H1 (cell line): Measurements from ENCODE around the gene SRSF3. TPM values are rescaled to one million over a fixed set of nuclear protein-coding genes. Genes with fewer than 3 reads are reported as not detected.

Experiments
- CTCF ChIA-PET: fragments of 300-600 bp; sonication (Branson Sonifier 250); formaldehyde crosslinking; loops from one replicate; lab custom pipeline; 2021; ENCODE audit not compliant: partially characterized antibody; lab: Charles Lee
- POLR2A ChIA-PET: fragments of 300-600 bp; sonication (Branson Sonifier 250); formaldehyde crosslinking; loops from one replicate; lab custom pipeline; 2021; ENCODE audit warnings: inconsistent platforms; ENCODE audit not compliant: partially characterized antibody; lab: Charles Lee
- DNase-seq, 2 experiments: peaks; one replicate each; pipeline versions ENCODE4 v3.0.0 to v3.0.0-alpha.2; 2010 to 2022; ENCODE audit warnings: low spot score in 2 of 2, low read depth in 1 of 2, mixed read lengths in 1 of 2
- FAIRE-seq: peaks from 2 replicates; lab custom pipeline; 2011; peaks lifted over from hg19 to GRCh38; lab: Jason Lieb, UNC
- H2AFZ ChIP-seq: 2 replicates; pipeline ENCODE4 v1.8.1; 2012; ENCODE audit warnings: low read length, inconsistent platforms
- H2AK5ac ChIP-seq: 2 replicates; pipeline ENCODE4 v1.6.1; 2013; ENCODE audit warnings: low read depth, low read length
- H2BK120ac ChIP-seq: replicated peaks from 2 replicates; pipeline ENCODE3; 2013; ENCODE audit warnings: low read depth, low read length, inconsistent platforms
- H2BK12ac ChIP-seq: 2 replicates; pipeline ENCODE4 v1.6.1; 2013; ENCODE audit warnings: low read depth, low read length
- H2BK15ac ChIP-seq: 2 replicates; pipeline ENCODE4 v1.6.1; 2013; ENCODE audit warnings: low read length
- H2BK20ac ChIP-seq: 2 replicates; pipeline ENCODE4 v1.6.1; 2013; ENCODE audit warnings: low read length
- H2BK5ac ChIP-seq: 2 replicates; pipeline ENCODE4 v1.6.1; 2013; ENCODE audit warnings: low read depth, low read length
- H3K14ac ChIP-seq: 2 replicates; pipeline ENCODE4 v1.6.1; 2013; ENCODE audit warnings: inconsistent platforms; ENCODE audit not compliant: insufficient read length
- H3K18ac ChIP-seq: 2 replicates; pipeline ENCODE4 v1.6.1; 2013; ENCODE audit warnings: low read length; ENCODE audit errors: extremely low read depth
- H3K23ac ChIP-seq: 2 replicates; pipeline ENCODE4 v1.6.1; 2013; ENCODE audit warnings: inconsistent platforms; ENCODE audit not compliant: insufficient read length
- H3K23me2 ChIP-seq: 2 replicates; pipeline ENCODE4 v1.6.1; 2013; ENCODE audit warnings: low read depth, low read length
- H3K27ac ChIP-seq: 2 replicates; pipeline ENCODE4 v1.6.1; 2011; ENCODE audit warnings: low read depth, low read length, inconsistent platforms
- H3K27me3 ChIP-seq, 4 experiments: replicated peaks in 1 of 4; 1 replicate in 1 of 4; 2 replicates in 3 of 4; pipeline versions ENCODE4 v1.6.1 to v1.8.1; 2011 to 2013; ENCODE audit warnings: low read length in 3 of 4, mild to moderate bottlenecking in 3 of 4, inconsistent platforms in 2 of 4, mixed read lengths in 2 of 4, moderate library complexity in 1 of 4; ENCODE audit not compliant: control insufficient read depth in 3 of 4, insufficient read depth in 3 of 4; ENCODE audit errors: extremely low read depth in 1 of 4
- H3K36me3 ChIP-seq, 4 experiments: 2 replicates each; pipeline versions ENCODE4 v1.6.1 to v1.8.1; 2011 to 2013; ENCODE audit warnings: mild to moderate bottlenecking in 4 of 4, low read length in 3 of 4, moderate library complexity in 2 of 4, control low read depth in 1 of 4, inconsistent platforms in 1 of 4; ENCODE audit not compliant: insufficient read depth in 4 of 4, control insufficient read depth in 2 of 4
- H3K4ac ChIP-seq: replicated peaks from 2 replicates; pipeline ENCODE3; 2013; ENCODE audit warnings: low read length, low read depth, mixed read lengths, inconsistent platforms; ENCODE audit not compliant: insufficient read length
- H3K4me1 ChIP-seq, 4 experiments: replicated peaks in 1 of 4; 1 replicate in 1 of 4; 2 replicates in 3 of 4; pipeline versions ENCODE4 v1.6.1 to v1.8.1; 2011 to 2013; ENCODE audit warnings: low read length in 3 of 4, inconsistent platforms in 2 of 4, mixed read lengths in 1 of 4; ENCODE audit not compliant: insufficient read depth in 4 of 4, control insufficient read depth in 3 of 4
- H3K4me2 ChIP-seq, 2 experiments: 2 replicates each; pipeline versions ENCODE4 v1.6.1 to v1.8.1; 2011 to 2013; ENCODE audit warnings: low read depth in 2 of 2, low read length in 2 of 2, control low read depth in 1 of 2, inconsistent platforms in 1 of 2, mild to moderate bottlenecking in 1 of 2; ENCODE audit not compliant: insufficient read depth in 1 of 2
- H3K4me3 ChIP-seq, 4 experiments: fragments of 200-600, 300-600 bp in 1 of 4; sonication (generic), shearing (Covaris generic), sonication (Bioruptor Twin) in 1 of 4; 2 replicates each; pipeline versions ENCODE4 v1.5.1 to v1.8.1; 2011 to 2016; ENCODE audit warnings: low read length in 4 of 4, low read depth in 3 of 4, control low read depth in 2 of 4, inconsistent platforms in 2 of 4, mild to moderate bottlenecking in 2 of 4, mixed read lengths in 1 of 4, moderate library complexity in 1 of 4; ENCODE audit not compliant: insufficient read depth in 2 of 4; ENCODE audit errors: extremely low read depth in 1 of 4
- H3K56ac ChIP-seq: replicated peaks from 2 replicates; pipeline ENCODE3; 2013; ENCODE audit warnings: low read depth, mild to moderate bottlenecking, mixed read lengths, low read length, inconsistent platforms; ENCODE audit not compliant: insufficient read length
- H3K79me1 ChIP-seq: 2 replicates; pipeline ENCODE4 v1.6.1; 2013; ENCODE audit warnings: low read depth, low read length, control low read depth
- H3K79me2 ChIP-seq, 2 experiments: 2 replicates each; pipeline versions ENCODE4 v1.6.1 to v1.8.1; 2012 to 2013; ENCODE audit warnings: low read length in 2 of 2, mild to moderate bottlenecking in 2 of 2, inconsistent platforms in 1 of 2; ENCODE audit not compliant: insufficient read depth in 2 of 2, control insufficient read depth in 1 of 2
- H3K9ac ChIP-seq, 4 experiments: replicated peaks in 1 of 4; 1 replicate in 1 of 4; 2 replicates in 3 of 4; pipeline versions ENCODE4 v1.6.1 to v1.8.1; 2011 to 2013; ENCODE audit warnings: low read depth in 3 of 4, low read length in 3 of 4, control low read depth in 2 of 4, mild to moderate bottlenecking in 2 of 4, moderate library complexity in 2 of 4, inconsistent platforms in 1 of 4; ENCODE audit errors: extremely low read depth in 1 of 4
- H3K9me3 ChIP-seq, 2 experiments: 2 replicates each; pipeline versions ENCODE4 v1.6.1 to v1.8.1; 2012 to 2013; ENCODE audit warnings: mild to moderate bottlenecking in 2 of 2, moderate library complexity in 2 of 2, control low read depth in 1 of 2, inconsistent platforms in 1 of 2, low read depth in 1 of 2, low read length in 1 of 2, mixed read lengths in 1 of 2; ENCODE audit not compliant: insufficient read depth in 2 of 2
- H4K20me1 ChIP-seq, 2 experiments: replicated peaks in 1 of 2; 2 replicates each; pipeline versions ENCODE3 to v1.8.1; 2011 to 2013; ENCODE audit warnings: inconsistent platforms in 2 of 2, low read length in 2 of 2, mild to moderate bottlenecking in 1 of 2; ENCODE audit not compliant: insufficient read depth in 2 of 2, control insufficient read depth in 1 of 2
- H4K5ac ChIP-seq: 2 replicates; pipeline ENCODE4 v1.6.1; 2013; ENCODE audit warnings: low read length, low read depth, mixed read lengths, inconsistent platforms; ENCODE audit not compliant: insufficient read length
- H4K8ac ChIP-seq: 2 replicates; pipeline ENCODE4 v1.8.0; 2013; ENCODE audit warnings: mild to moderate bottlenecking, moderate library complexity, low read length, inconsistent platforms; ENCODE audit not compliant: insufficient read depth; ENCODE audit errors: extremely low read depth
- H4K91ac ChIP-seq: replicated peaks from 2 replicates; pipeline ENCODE3; 2013; ENCODE audit warnings: low read length, mixed read lengths, inconsistent platforms; ENCODE audit not compliant: insufficient read length
- CBX5 ChIP-seq: fragments of 300-800, 300-1000 bp; sonication (generic); IDR thresholded peaks from 2 replicates; pipeline ENCODE4 v1.7.1; 2016; ENCODE audit warnings: antibody characterized with exemption, low read length, low read depth
- CTBP2 ChIP-seq: IDR thresholded peaks from 2 replicates; pipeline ENCODE4 v1.7.0; 2011; ENCODE audit warnings: borderline replicate concordance, mild to moderate bottlenecking, moderate library complexity, mixed read lengths, low read length; ENCODE audit not compliant: insufficient read depth, insufficient read length
- FOSL1 ChIP-seq: IDR thresholded peaks from 2 replicates; pipeline ENCODE4 v1.6.1; 2011; ENCODE audit warnings: mild to moderate bottlenecking, low read depth, low read length, moderate library complexity; ENCODE audit not compliant: insufficient read depth
- NANOG ChIP-seq: IDR thresholded peaks from 2 replicates; pipeline ENCODE4 v1.6.1; 2011; ENCODE audit warnings: low read length, low read depth, mild to moderate bottlenecking, inconsistent platforms; ENCODE audit not compliant: insufficient read depth, poor library complexity, severe bottlenecking
- NRF1 ChIP-seq: IDR thresholded peaks from 2 replicates; pipeline ENCODE4 v1.6.1; 2011; ENCODE audit warnings: mild to moderate bottlenecking, low read depth, low read length, improper control_type of control experiment
- POLR2AphosphoS5 ChIP-seq: IDR thresholded peaks from 2 replicates; pipeline ENCODE4 v1.6.1; 2011; ENCODE audit warnings: low read depth, low read length
- RFX5 ChIP-seq: IDR thresholded peaks from 2 replicates; pipeline ENCODE4 v1.6.1; 2011; ENCODE audit warnings: low read depth, low read length, improper control_type of control experiment, borderline replicate concordance
- SAP30 ChIP-seq: fragments of 300-600 bp; sonication (generic); IDR thresholded peaks from 2 replicates; pipeline ENCODE4 v1.7.1; 2012; ENCODE audit warnings: low read length, moderate library complexity, mild to moderate bottlenecking, inconsistent platforms; ENCODE audit not compliant: insufficient read depth, insufficient replicate concordance
- SP4 ChIP-seq: IDR thresholded peaks from 2 replicates; pipeline ENCODE4 v1.6.1; 2012; ENCODE audit warnings: low read length, inconsistent platforms
- TAF1 ChIP-seq: IDR thresholded peaks from 2 replicates; pipeline ENCODE4 v1.6.1; 2011; ENCODE audit warnings: mild to moderate bottlenecking, low read depth, low read length
- ZNF274 ChIP-seq: IDR thresholded peaks from 2 replicates; pipeline ENCODE4 v1.7.0; 2012; ENCODE audit warnings: low read length, borderline replicate concordance; ENCODE audit errors: extremely low read depth
- WGBS, 2 experiments: shearing (Covaris generic) in 1 of 2; methylation state at CpG; one replicate each; pipeline versions ENCODE4 v1.1.6 to v1.1.7; 2013 to 2015; ENCODE audit warnings: low lambda C conversion rate in 2 of 2, mixed read lengths in 2 of 2, inconsistent platforms in 1 of 2, low coverage in 1 of 2, missing lambda C conversion rate in 1 of 2; ENCODE audit not compliant: insufficient replicate concordance in 2 of 2, insufficient coverage in 1 of 2, insufficient read length in 1 of 2; ENCODE audit errors: extremely low coverage in 1 of 2, missing lambda C conversion rate in 1 of 2; 5-methylcytosine and 5-hydroxymethylcytosine counted together
- polyA plus RNA-seq, 7 experiments: library from polyadenylated mRNA; depleted of rRNA in 3 of 7; stranded (reverse) in 5 of 7; unstranded in 2 of 7; fragments of >200 nt in 5 of 7; fragments of 200-250 nt in 2 of 7; gene quantifications; 1 replicate in 5 of 7; 2 replicates in 1 of 7; 4 replicates in 1 of 7; pipeline versions ENCODE4 v1.2.1 to v1.2.3, GENCODE V29; 2011 to 2013; ENCODE audit warnings: missing spikeins in 2 of 7, mixed read lengths in 2 of 7
- total RNA-seq: library from RNA; stranded (reverse); fragmentation: NEBNext Ultra II Directional; extraction: Animal tissue kit (Norgen Biotek cat#: 25700); gene quantifications from 2 replicates; pipeline ENCODE4 v1.2.1, GENCODE V29; 2021
- TF ChIP-seq, protein P1 (sequence below): IDR thresholded peaks from 2 replicates; pipeline ENCODE4 v1.6.1; 2011; ENCODE audit warnings: low read depth, mild to moderate bottlenecking, low read length; ENCODE audit not compliant: insufficient read depth

Gene SRSF3
- total and polyA plus RNA-seq, 2 of the 8 experiments (the other 6 are each of a cell fraction or from before 2014, with no cell fraction given), result 471 to 689 TPM

DNA sequence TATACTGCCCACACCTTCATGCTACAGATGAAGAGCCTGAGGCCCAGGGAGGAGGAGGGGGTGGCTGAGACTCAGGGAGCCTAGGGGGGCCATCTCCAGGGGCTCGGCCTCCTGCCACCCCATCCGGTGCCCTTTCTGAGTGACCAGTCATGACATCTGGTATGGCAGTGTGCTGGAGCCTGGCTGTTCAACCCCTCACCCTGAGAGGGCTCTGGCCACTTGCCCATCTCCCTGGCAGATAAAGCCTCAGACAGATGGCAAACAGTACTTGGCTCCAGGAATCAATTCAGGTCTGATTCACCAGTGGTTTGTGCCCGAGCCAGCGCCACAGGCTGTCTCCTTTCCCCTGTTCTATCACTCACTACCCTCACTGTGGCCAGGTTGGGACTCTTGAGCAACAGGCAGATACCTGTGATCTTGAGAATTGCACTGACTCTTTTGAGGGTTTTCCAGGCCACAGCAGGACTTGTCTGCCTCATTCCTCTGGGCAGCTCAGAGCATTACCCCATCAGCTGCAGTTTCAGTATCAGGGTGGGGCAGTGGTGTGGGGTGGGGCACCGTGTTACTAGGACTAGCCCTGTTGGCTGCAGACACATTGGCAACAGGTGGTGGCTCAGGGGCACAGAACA is 22.8 kb downstream of the SRSF3 start:
- no peak for FAIRE-seq
- CTCF ChIA-PET, result interaction anchor here (1.3 to 3.4 kb wide), 8 partner anchors 8 to 194 kb away, joined by 3 to 48 read pairs (median 14); no protein-coding TSS in a partner anchor
- TF ChIP-seq POLR2AphosphoS5, result no peak
- no peak for TF ChIP-seq NRF1
- TF ChIP-seq TAF1, result no peak
- no peak for TF ChIP-seq SAP30
- no peak for TF ChIP-seq NANOG
- no peak for TF ChIP-seq CTBP2
- TF ChIP-seq SP4, result no peak
- TF ChIP-seq ZNF274, result no peak
- TF ChIP-seq, protein P1, sequence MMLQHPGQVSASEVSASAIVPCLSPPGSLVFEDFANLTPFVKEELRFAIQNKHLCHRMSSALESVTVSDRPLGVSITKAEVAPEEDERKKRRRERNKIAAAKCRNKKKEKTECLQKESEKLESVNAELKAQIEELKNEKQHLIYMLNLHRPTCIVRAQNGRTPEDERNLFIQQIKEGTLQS, result no peak
- TF ChIP-seq FOSL1, result no peak
- no peak for TF ChIP-seq RFX5
- TF ChIP-seq CBX5, result no peak

More for the DNA sequence above, 22.8 kb downstream of the SRSF3 start:
- no peak overlapping the region for H3K23ac ChIP-seq
- no peaks in the 10 kb centered on the region for H3K79me2 ChIP-seq
- H3K18ac ChIP-seq, result no peak overlapping the region
- H2AFZ ChIP-seq, result no peak overlapping the region
- no peaks in the 10 kb centered on the region for H3K27me3 ChIP-seq
- H3K79me1 ChIP-seq, result no peaks in the 10 kb centered on the region
- peaks cover 0 to 2% (median 0%) of the 10 kb centered on the region in 4 experiments; a peak in 1 of 7 replicates for H3K4me1 ChIP-seq
- H3K9ac ChIP-seq, result no peak overlapping the region
- no peak overlapping the region for H2BK5ac ChIP-seq
- no peak overlapping the region for H4K5ac ChIP-seq
- no peak overlapping the region for H2BK15ac ChIP-seq
- no peaks in the 10 kb centered on the region for H3K23me2 ChIP-seq
- H2AK5ac ChIP-seq, result no peak overlapping the region
- DNase-seq, result no peak
- H2BK20ac ChIP-seq, result no peak overlapping the region
- no peak overlapping the region for H2BK120ac ChIP-seq
- H3K14ac ChIP-seq, result no peak overlapping the region
- WGBS, 2 experiments, result 74% methylated on average over 5 of the region's 5 CpGs; no CpG with 5 or more reads in 1 of the 2 experiments
- no peaks in the 10 kb centered on the region for H3K9me3 ChIP-seq
- H4K91ac ChIP-seq, result no peak overlapping the region
- no peak overlapping the region for H4K8ac ChIP-seq
- H3K27ac ChIP-seq, result no peak overlapping the region
- H3K56ac ChIP-seq, result no peak overlapping the region
- POLR2A ChIA-PET, result interaction anchor here (2.0 kb wide), 1 partner anchor 8 kb away, joined by 4 read pairs; no protein-coding TSS in a partner anchor
- H3K4me2 ChIP-seq, result no peak overlapping the region
- H4K20me1 ChIP-seq, result peaks cover 0 to 1% of the 10 kb centered on the region in 2 experiments
- H3K4ac ChIP-seq, result no peak overlapping the region
- H3K4me3 ChIP-seq, result no peak overlapping the region
- H3K36me3 ChIP-seq, result peaks cover 0 to 5% (median 1%) of the 10 kb centered on the region in 4 experiments; a peak in 3 of 8 replicates
- H2BK12ac ChIP-seq, result no peak overlapping the region
